HEK293 (cell line): ENCODE data around the gene ARL14EPL.
"Not testable (repeated sequence)": the region's sequence is repeated elsewhere in the genome, so short reads cannot be mapped to it uniquely, and the experiment has no call there.

Experiments used
- CTCF ChIA-PET: fragments of 350-600 bp; formaldehyde crosslinking; extraction: SDS; loops from one replicate; lab custom pipeline; 2021; ENCODE audit warnings: antibody characterized with exemption; lab: Yijun Ruan, JAX
- POLR2A ChIA-PET: fragments of 300-600 bp; formaldehyde crosslinking; extraction: SDS; loops from one replicate; lab custom pipeline; 2020; ENCODE audit warnings: antibody characterized with exemption, inconsistent platforms; lab: Yijun Ruan, JAX
- H3K27ac ChIP-seq: fragments of 200-500 bp; sonication (Bioruptor generic); 2 replicates; pipeline ENCODE4 v1.5.1; 2014; ENCODE audit warnings: low read depth, low read length, control low read depth, inconsistent platforms; ENCODE audit errors: extremely low read depth
- H3K36me3 ChIP-seq, 2 experiments: fragments of 200-500 bp in 1 of 2; sonication (Bioruptor generic) in 1 of 2; 1 replicate in 1 of 2; 2 replicates in 1 of 2; pipeline ENCODE4 v1.5.1; 2014 to 2017; ENCODE audit warnings: inconsistent platforms in 2 of 2, low read length in 2 of 2; ENCODE audit not compliant: control insufficient read depth in 2 of 2, insufficient read depth in 1 of 2
- H3K4me1 ChIP-seq: fragments of 200-500 bp; sonication (Bioruptor generic); 2 replicates; pipeline ENCODE4 v1.5.1; 2014; ENCODE audit warnings: mild to moderate bottlenecking, low read length, inconsistent platforms; ENCODE audit not compliant: control insufficient read depth, insufficient read depth
- H3K4me3 ChIP-seq: 2 replicates; pipeline ENCODE4 v1.5.1; 2011; ENCODE audit warnings: low read depth, mild to moderate bottlenecking, control low read depth, low read length, moderate library complexity
- H3K9me3 ChIP-seq: fragments of 200-500 bp; sonication (Bioruptor generic); 2 replicates; pipeline ENCODE4 v1.5.1; 2014; ENCODE audit warnings: low read depth, low read length, inconsistent platforms; ENCODE audit not compliant: control insufficient read depth, insufficient read depth
- GLI4 ChIP-seq: fragments of 450-650 bp; formaldehyde crosslinking; IDR thresholded peaks from 2 replicates; pipeline ENCODE4 v1.5.1; 2016; ENCODE audit warnings: missing biosample characterization, missing genetic modification characterization
- KLF17 ChIP-seq: fragments of 450-650 bp; formaldehyde crosslinking; IDR thresholded peaks from 2 replicates; pipeline ENCODE4 v1.5.1; 2016; ENCODE audit warnings: missing biosample characterization, missing genetic modification characterization
- MYNN ChIP-seq: fragments of 450-650 bp; formaldehyde crosslinking; IDR thresholded peaks from 2 replicates; pipeline ENCODE4 v1.5.1; 2016; ENCODE audit warnings: missing biosample characterization, missing genetic modification characterization, borderline replicate concordance
- ZBTB44 ChIP-seq: fragments of 450-650 bp; IDR thresholded peaks from 2 replicates; pipeline ENCODE4 v1.5.1; 2018; ENCODE audit warnings: missing biosample characterization, mild to moderate bottlenecking, missing genetic modification characterization
- ZNF121 ChIP-seq: fragments of 450-650 bp; formaldehyde crosslinking; IDR thresholded peaks from 2 replicates; pipeline ENCODE4 v1.5.1; 2016; ENCODE audit warnings: missing biosample characterization, missing genetic modification characterization
- ZNF169 ChIP-seq: fragments of 450-650 bp; formaldehyde crosslinking; IDR thresholded peaks from 2 replicates; pipeline ENCODE4 v1.5.1; 2016; ENCODE audit warnings: missing biosample characterization, missing genetic modification characterization
- ZNF202 ChIP-seq: fragments of 450-650 bp; formaldehyde crosslinking; IDR thresholded peaks from 2 replicates; pipeline ENCODE4 v1.5.1; 2016; ENCODE audit warnings: missing biosample characterization, missing genetic modification characterization, borderline replicate concordance
- ZNF211 ChIP-seq: fragments of 450-650 bp; formaldehyde crosslinking; IDR thresholded peaks from 2 replicates; pipeline ENCODE4 v1.5.1; 2016; ENCODE audit warnings: low read depth, missing biosample characterization, missing genetic modification characterization
- ZNF223 ChIP-seq: fragments of 450-650 bp; formaldehyde crosslinking; IDR thresholded peaks from 2 replicates; pipeline ENCODE4 v1.5.1; 2016; ENCODE audit warnings: missing biosample characterization, missing genetic modification characterization
- ZNF274 ChIP-seq, 2 experiments: fragments of 200-500 bp in 1 of 2; fragments of 450-650 bp in 1 of 2; sonication (Bioruptor generic) in 1 of 2; formaldehyde crosslinking in 1 of 2; IDR thresholded peaks; 2 replicates each; pipeline versions ENCODE4 v1.5.1 to v1.6.1; 2014 to 2016; ENCODE audit warnings: borderline replicate concordance in 1 of 2, inconsistent platforms in 1 of 2, low read length in 1 of 2, missing biosample characterization in 1 of 2, missing genetic modification characterization in 1 of 2
- ZNF335 ChIP-seq: fragments of 450-650 bp; formaldehyde crosslinking; conservative IDR thresholded peaks from 2 replicates; pipeline ENCODE4 v1.5.1; 2016; ENCODE audit warnings: missing biosample characterization, missing genetic modification characterization
- ZNF513 ChIP-seq: fragments of 450-650 bp; IDR thresholded peaks from 2 replicates; pipeline ENCODE4 v1.5.1; 2018; ENCODE audit warnings: missing biosample characterization, missing genetic modification characterization
- ZNF514 ChIP-seq: fragments of 450-650 bp; formaldehyde crosslinking; IDR thresholded peaks from 2 replicates; pipeline ENCODE4 v1.5.1; 2016; ENCODE audit warnings: missing biosample characterization, missing genetic modification characterization
- ZNF529 ChIP-seq: fragments of 450-650 bp; formaldehyde crosslinking; IDR thresholded peaks from 2 replicates; pipeline ENCODE4 v1.5.1; 2017; ENCODE audit warnings: missing genetic modification characterization, missing biosample characterization; ENCODE audit not compliant: insufficient replicate concordance
- ZNF596 ChIP-seq: fragments of 450-650 bp; IDR thresholded peaks from 2 replicates; pipeline ENCODE4 v1.5.0; 2018; ENCODE audit warnings: missing biosample characterization, mild to moderate bottlenecking, missing genetic modification characterization, moderate library complexity
- ZNF704 ChIP-seq: fragments of 450-650 bp; formaldehyde crosslinking; IDR thresholded peaks from 2 replicates; pipeline ENCODE4 v1.5.1; 2016; ENCODE audit warnings: missing biosample characterization, missing genetic modification characterization
- ZNF792 ChIP-seq: fragments of 450-650 bp; formaldehyde crosslinking; IDR thresholded peaks from 2 replicates; pipeline ENCODE4 v1.5.1; 2016; ENCODE audit warnings: missing biosample characterization, missing genetic modification characterization
- ZSCAN23 ChIP-seq: fragments of 450-650 bp; formaldehyde crosslinking; IDR thresholded peaks from 2 replicates; pipeline ENCODE4 v1.5.1; 2016; ENCODE audit warnings: missing biosample characterization, missing genetic modification characterization
- ZSCAN30 ChIP-seq: fragments of 450-650 bp; IDR thresholded peaks from 2 replicates; pipeline ENCODE4 v1.5.1; 2018; ENCODE audit warnings: missing biosample characterization, mild to moderate bottlenecking, missing genetic modification characterization, moderate library complexity

ARL14EPL gene

GRCh38 chr5:116098998-116099397, 66.7 kb downstream of the ARL14EPL start:
- TF ChIP-seq ZNF121, result no peak
- TF ChIP-seq ZSCAN30, result no peak
- TF ChIP-seq ZNF596 (tag by site-specific recombination), result no peak
- TF ChIP-seq ZNF202, result no peak
- no peak for TF ChIP-seq GLI4 (tag by site-specific recombination)
- TF ChIP-seq ZNF704 (tag by site-specific recombination), result no peak
- TF ChIP-seq ZNF529 (tag by site-specific recombination), result no peak
- no peak for TF ChIP-seq ZNF169
- no peak for TF ChIP-seq MYNN (tag by site-specific recombination)
- no peak for TF ChIP-seq ZNF792
- no peak for TF ChIP-seq ZSCAN23
- TF ChIP-seq KLF17 (tag by site-specific recombination), result no peak
- no peak for TF ChIP-seq ZNF223 (tag by site-specific recombination)
- no peak for TF ChIP-seq ZNF274 (IDR thresholded peaks at IDR 0.05; ENCODE audit: low read length)
- TF ChIP-seq ZNF274 (tag by site-specific recombination; IDR thresholded peaks at IDR 0.05; ENCODE audit: borderline replicate concordance), result no peak
- TF ChIP-seq ZNF514 (tag by site-specific recombination), result no peak
- TF ChIP-seq ZNF335, result no peak
- no peak for TF ChIP-seq ZNF211 (tag by site-specific recombination)
- TF ChIP-seq ZNF513 (tag by site-specific recombination), result no peak
- no peak for TF ChIP-seq ZBTB44 (tag by site-specific recombination)
- H3K4me1 ChIP-seq, result no peaks in the 10 kb centered on the region
- ChIA-PET CTCF (no interaction called here), POLR2A (no interaction called here)
- no peak overlapping the region for H3K4me3 ChIP-seq
- H3K27ac ChIP-seq, result no peak overlapping the region
- H3K9me3 ChIP-seq, result no peaks in the 10 kb centered on the region
- peaks cover 4 to 13% of the 10 kb centered on the region in 2 experiments; a peak in 1 of 3 replicates for H3K36me3 ChIP-seq

GRCh38 chr5:116104941-116105340, 72.7 kb downstream of the ARL14EPL start:
- H3K27ac ChIP-seq, POLR2A ChIA-PET, CTCF ChIA-PET: not testable (repeated sequence)

More at GRCh38 chr5:116104941-116105340, 72.7 kb downstream of the ARL14EPL start:
- not testable (repeated sequence) for H3K36me3 ChIP-seq, H3K4me1 ChIP-seq, H3K9me3 ChIP-seq, H3K4me3 ChIP-seq
